SK-N-SH (cell line): ENCODE measurements around the gene DACT2. TPM values are rescaled to one million over a fixed set of nuclear protein-coding genes. Genes with fewer than 3 reads are reported as not detected.

ENCODE experiments used
- CTCF ChIA-PET: fragments of 300-600, 350-600 bp; formaldehyde crosslinking; extraction: SDS; loops from one replicate; lab custom pipeline; 2021; lab: Yijun Ruan, JAX
- POLR2A ChIA-PET: fragments of 350-600 bp; sonication (Branson Sonifier 250); formaldehyde crosslinking; extraction: SDS; loops from one replicate; lab custom pipeline; 2020; ENCODE audit warnings: antibody characterized with exemption, inconsistent platforms; lab: Yijun Ruan, JAX
- DNase-seq: peaks from one replicate; pipeline ENCODE4 v3.0.0; 2012
- H2AFZ ChIP-seq: fragments of 200-600 bp; sonication (generic); 2 replicates; pipeline ENCODE4 v1.8.1; 2016; ENCODE audit warnings: antibody characterized with exemption, mild to moderate bottlenecking, low read depth
- H3F3A ChIP-seq: fragments of 200-600 bp; sonication (generic); replicated peaks from 2 replicates; pipeline ENCODE3; 2016; ENCODE audit warnings: antibody characterized with exemption, mild to moderate bottlenecking; ENCODE audit not compliant: insufficient read depth
- H3K27ac ChIP-seq, 2 experiments: fragments of 200-500 bp in 1 of 2; fragments of 200-600 bp in 1 of 2; sonication (Bioruptor generic) in 1 of 2; sonication (generic), shearing (Covaris generic) in 1 of 2; 2 replicates each; pipeline versions ENCODE4 v1.5.1 to v1.6.1; 2014 to 2016; ENCODE audit warnings: low read depth in 2 of 2, inconsistent platforms in 1 of 2, low read length in 1 of 2, mild to moderate bottlenecking in 1 of 2, mixed read lengths in 1 of 2
- H3K27me3 ChIP-seq: fragments of 200-600 bp; sonication (generic), shearing (Covaris generic); 2 replicates; pipeline ENCODE4 v1.6.1; 2016; ENCODE audit warnings: mixed run types; ENCODE audit not compliant: insufficient read depth
- H3K36me3 ChIP-seq, 2 experiments: fragments of 200-500 bp in 1 of 2; fragments of 200-600 bp in 1 of 2; sonication (Bioruptor generic) in 1 of 2; sonication (generic) in 1 of 2; replicated peaks in 1 of 2; 2 replicates each; pipeline versions ENCODE3 to v1.5.1; 2014 to 2016; ENCODE audit warnings: low read length in 1 of 2, mild to moderate bottlenecking in 1 of 2; ENCODE audit not compliant: insufficient read depth in 2 of 2, control insufficient read depth in 1 of 2
- H3K4me1 ChIP-seq, 2 experiments: fragments of 200-500 bp in 1 of 2; fragments of 200-600 bp in 1 of 2; sonication (Bioruptor generic) in 1 of 2; sonication (generic), shearing (Covaris generic) in 1 of 2; 2 replicates each; pipeline versions ENCODE4 v1.5.1 to v1.6.1; 2014 to 2016; ENCODE audit warnings: low read depth in 1 of 2, low read length in 1 of 2, mixed run types in 1 of 2; ENCODE audit not compliant: insufficient read depth in 2 of 2, control insufficient read depth in 1 of 2
- H3K4me2 ChIP-seq: fragments of 200-600 bp; sonication (generic), shearing (Covaris generic); 2 replicates; pipeline ENCODE4 v1.6.1; 2017; ENCODE audit warnings: mixed run types
- H3K4me3 ChIP-seq, 2 experiments: fragments of 200-500 bp in 1 of 2; fragments of 200-600 bp in 1 of 2; sonication (Bioruptor generic) in 1 of 2; sonication (generic), shearing (Covaris generic) in 1 of 2; 2 replicates each; pipeline versions ENCODE4 v1.5.1 to v1.8.1; 2014 to 2016; ENCODE audit warnings: low read depth in 2 of 2, inconsistent platforms in 1 of 2, low read length in 1 of 2, mild to moderate bottlenecking in 1 of 2, mixed read lengths in 1 of 2, moderate library complexity in 1 of 2
- H3K79me2 ChIP-seq: fragments of 200-600 bp; sonication (generic); 2 replicates; pipeline ENCODE4 v1.8.1; 2017; ENCODE audit warnings: mild to moderate bottlenecking; ENCODE audit not compliant: insufficient read depth
- H3K9ac ChIP-seq: fragments of 200-600 bp; sonication (generic); 2 replicates; pipeline ENCODE4 v1.6.1; 2017; ENCODE audit warnings: mixed run types
- H3K9me2 ChIP-seq: fragments of 200-600 bp; sonication (generic); 2 replicates; pipeline ENCODE4 v1.6.1; 2017; ENCODE audit warnings: mixed run types
- H3K9me3 ChIP-seq: fragments of 200-600 bp; sonication (generic); 2 replicates; pipeline ENCODE4 v1.6.1; 2017; ENCODE audit warnings: mixed run types, mild to moderate bottlenecking, moderate library complexity
- H4K20me1 ChIP-seq: fragments of 200-600 bp; sonication (generic); 2 replicates; pipeline ENCODE4 v1.6.1; 2017; ENCODE audit warnings: mild to moderate bottlenecking, mixed run types; ENCODE audit not compliant: insufficient read depth
- ELF1 ChIP-seq: IDR thresholded peaks from 2 replicates; pipeline ENCODE4 v1.4.0; 2012
- EP300 ChIP-seq, 2 experiments: IDR thresholded peaks; 2 replicates each; pipeline versions ENCODE4 v1.4.0 to v1.6.1; 2012; ENCODE audit warnings: borderline replicate concordance in 1 of 2, low read depth in 1 of 2, low read length in 1 of 2
- EZH2phosphoT487 ChIP-seq: fragments of 200-600 bp; sonication (generic); IDR thresholded peaks from 2 replicates; pipeline ENCODE4 v1.6.1; 2017; ENCODE audit warnings: low read depth, mixed run types, mild to moderate bottlenecking, antibody characterized with exemption, moderate library complexity, borderline replicate concordance
- FOXJ3 ChIP-seq: sonication (generic); formaldehyde crosslinking; IDR thresholded peaks from 2 replicates; pipeline ENCODE4 v1.5.1; 2020; ENCODE audit warnings: mild to moderate bottlenecking, missing genetic modification reagents
- FOXM1 ChIP-seq: IDR thresholded peaks from 2 replicates; pipeline ENCODE4 v1.4.0; 2012; ENCODE audit warnings: low read depth, mild to moderate bottlenecking
- GABPA ChIP-seq: IDR thresholded peaks from 2 replicates; pipeline ENCODE4 v1.4.0; 2012; ENCODE audit warnings: low read depth, mild to moderate bottlenecking
- GATA2 ChIP-seq: sonication (generic); formaldehyde crosslinking; IDR thresholded peaks from 2 replicates; pipeline ENCODE4 v1.5.0; 2020; ENCODE audit warnings: mild to moderate bottlenecking, missing genetic modification reagents
- MEF2A ChIP-seq: IDR thresholded peaks from 2 replicates; pipeline ENCODE4 v1.4.0; 2012; ENCODE audit warnings: low read depth, borderline replicate concordance
- NFIC ChIP-seq: IDR thresholded peaks from 2 replicates; pipeline ENCODE4 v1.4.0; 2012; ENCODE audit warnings: borderline replicate concordance
- POLR2AphosphoS5 ChIP-seq: IDR thresholded peaks from 2 replicates; pipeline ENCODE4 v1.6.1; 2012; ENCODE audit warnings: low read depth, low read length
- RAD21 ChIP-seq: IDR thresholded peaks from 2 replicates; pipeline ENCODE4 v1.6.1; 2012; ENCODE audit warnings: mild to moderate bottlenecking, low read length
- SIN3A ChIP-seq: IDR thresholded peaks from 2 replicates; pipeline ENCODE4 v1.6.1; 2012; ENCODE audit warnings: low read depth, mild to moderate bottlenecking, low read length, moderate library complexity, borderline replicate concordance
- SMC3 ChIP-seq: IDR thresholded peaks from 2 replicates; pipeline ENCODE4 v1.6.1; 2012; ENCODE audit warnings: low read depth, low read length, improper control_type of control experiment
- TAF1 ChIP-seq: IDR thresholded peaks from 2 replicates; pipeline ENCODE4 v1.6.1; 2012; ENCODE audit warnings: low read depth, mild to moderate bottlenecking, low read length, moderate library complexity, borderline replicate concordance
- TCF12 ChIP-seq: IDR thresholded peaks from 2 replicates; pipeline ENCODE4 v1.4.0; 2012
- WGBS: methylation state at CpG from one replicate; pipeline ENCODE4 v1.1.6; 2017; ENCODE audit warnings: low lambda C conversion rate; 5-methylcytosine and 5-hydroxymethylcytosine counted together
- polyA plus RNA-seq, 3 experiments: library from polyadenylated mRNA; depleted of rRNA; stranded (reverse); fragments of >200 nt; gene quantifications; 2 replicates each; pipeline ENCODE4 v1.2.3, GENCODE V29; 2012
- TF ChIP-seq, protein P1 (sequence below): IDR thresholded peaks from 2 replicates; pipeline ENCODE4 v1.4.0; 2012; ENCODE audit warnings: low read depth, borderline replicate concordance
- TF ChIP-seq, protein P2 (sequence below): IDR thresholded peaks from 2 replicates; pipeline ENCODE4; 2012
- TF ChIP-seq, protein P3 (sequence below): fragments of 200-600 bp; sonication (generic); IDR thresholded peaks from 2 replicates; pipeline ENCODE4 v1.6.1; 2017; ENCODE audit warnings: antibody characterized with exemption, mild to moderate bottlenecking, moderate library complexity
- TF ChIP-seq, protein P4 (sequence below): IDR thresholded peaks from 2 replicates; pipeline ENCODE4 v1.4.0; 2012; ENCODE audit warnings: low read depth
- TF ChIP-seq, protein P5 (sequence below): IDR thresholded peaks from 2 replicates; pipeline ENCODE4 v1.6.1; 2012; ENCODE audit warnings: mild to moderate bottlenecking, low read depth, low read length, moderate library complexity

The DACT2 gene
- polyA plus RNA-seq, 1 of the 3 experiments (the other 2 are of a cell fraction), result not detected

DNA sequence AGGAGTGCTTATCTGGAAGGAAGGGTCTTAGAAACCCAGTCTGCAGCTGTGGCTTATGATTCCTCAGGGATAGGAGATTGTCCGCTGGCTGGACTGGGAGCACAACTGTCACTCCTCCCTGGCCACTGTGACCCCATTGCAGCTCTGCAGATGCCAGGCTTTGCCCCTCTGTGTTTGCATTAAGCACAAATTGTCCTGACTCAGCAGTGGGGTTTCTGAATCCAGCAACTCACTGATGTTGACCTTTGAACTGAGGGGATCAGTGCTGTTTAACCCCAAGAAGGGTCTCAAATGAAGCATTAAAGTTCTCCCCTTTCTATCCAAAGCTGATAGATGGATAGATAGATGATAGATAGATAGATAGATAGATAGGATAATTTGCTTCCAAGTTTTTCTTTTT lies 29.5 kb downstream of the DACT2 start:
- Histone ChIP-seq H3K4me3 (no peak overlapping the region), H3F3A (no peaks in the 10 kb centered on the region), H3K27ac (no peak overlapping the region)
- POLR2A ChIA-PET, result no interaction called here
- TF ChIP-seq FOXJ3 (CRISPR knock-in tag) (no peak), ELF1 (no peak), GATA2 (CRISPR knock-in tag) (no peak), FOXM1 (no peak)
- TF ChIP-seq, protein P1, sequence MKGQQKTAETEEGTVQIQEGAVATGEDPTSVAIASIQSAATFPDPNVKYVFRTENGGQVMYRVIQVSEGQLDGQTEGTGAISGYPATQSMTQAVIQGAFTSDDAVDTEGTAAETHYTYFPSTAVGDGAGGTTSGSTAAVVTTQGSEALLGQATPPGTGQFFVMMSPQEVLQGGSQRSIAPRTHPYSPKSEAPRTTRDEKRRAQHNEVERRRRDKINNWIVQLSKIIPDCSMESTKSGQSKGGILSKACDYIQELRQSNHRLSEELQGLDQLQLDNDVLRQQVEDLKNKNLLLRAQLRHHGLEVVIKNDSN, result no peak
- TF ChIP-seq, all 33 proteins: peak for 0
- no peaks in the 10 kb centered on the region for H3K36me3 ChIP-seq
- H3K4me2 ChIP-seq, result no peak overlapping the region
- H3K4me1 ChIP-seq, result peaks cover 0 to 9% of the 10 kb centered on the region in 2 experiments; a peak in 2 of 4 replicates
- H2AFZ ChIP-seq, result no peak overlapping the region
- CTCF ChIA-PET, result interaction anchor here (1.0 kb wide), 1 partner anchor 11 kb away, joined by 4 read pairs; no protein-coding TSS in a partner anchor
- H3K9me2 ChIP-seq, result no peaks in the 10 kb centered on the region
- no peak overlapping the region for H3K9ac ChIP-seq
- no peaks in the 10 kb centered on the region for H3K9me3 ChIP-seq
- H4K20me1 ChIP-seq, result no peaks in the 10 kb centered on the region
- no peaks in the 10 kb centered on the region for H3K79me2 ChIP-seq
- WGBS, result 75% methylated on average over 1 of the region's 1 CpG
- DNase-seq, result no peak
- H3K27me3 ChIP-seq, result no peaks in the 10 kb centered on the region

DNA sequence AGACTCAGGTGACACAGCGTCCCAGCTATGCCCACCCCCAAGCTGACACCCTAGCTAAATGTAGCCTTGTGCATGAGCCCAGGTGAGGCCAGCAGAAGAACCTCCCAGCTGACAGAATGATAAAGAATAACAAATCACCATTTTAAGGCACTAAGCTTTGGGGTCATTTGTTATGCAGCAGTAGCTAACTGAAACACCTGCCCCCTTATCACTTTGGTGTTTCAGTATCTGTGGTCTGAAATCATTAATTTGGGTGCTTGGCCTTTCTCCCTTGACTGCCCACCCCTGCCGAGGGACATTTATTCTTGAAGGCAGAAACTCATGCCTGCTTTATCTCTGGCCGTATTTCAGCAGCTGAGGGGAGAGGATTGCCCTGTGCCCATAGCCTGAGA lies 30.0 kb downstream of the DACT2 start:
- Histone ChIP-seq H3K27me3 (no peaks in the 10 kb centered on the region), H3K4me3 (no peak overlapping the region), H3K27ac (no peak overlapping the region), H3K9me3 (no peaks in the 10 kb centered on the region), H3K4me1 (peaks cover 0 to 9% of the 10 kb centered on the region in 2 experiments; a peak in 2 of 4 replicates), H2AFZ (no peak overlapping the region), H3K4me2 (no peak overlapping the region), H3K36me3 (no peaks in the 10 kb centered on the region), H3K79me2 (no peaks in the 10 kb centered on the region), H4K20me1 (no peaks in the 10 kb centered on the region), H3K9ac (no peak overlapping the region), H3K9me2 (no peaks in the 10 kb centered on the region), H3F3A (no peaks in the 10 kb centered on the region)
- CTCF ChIA-PET, result no interaction called here
- TF ChIP-seq, protein P2, sequence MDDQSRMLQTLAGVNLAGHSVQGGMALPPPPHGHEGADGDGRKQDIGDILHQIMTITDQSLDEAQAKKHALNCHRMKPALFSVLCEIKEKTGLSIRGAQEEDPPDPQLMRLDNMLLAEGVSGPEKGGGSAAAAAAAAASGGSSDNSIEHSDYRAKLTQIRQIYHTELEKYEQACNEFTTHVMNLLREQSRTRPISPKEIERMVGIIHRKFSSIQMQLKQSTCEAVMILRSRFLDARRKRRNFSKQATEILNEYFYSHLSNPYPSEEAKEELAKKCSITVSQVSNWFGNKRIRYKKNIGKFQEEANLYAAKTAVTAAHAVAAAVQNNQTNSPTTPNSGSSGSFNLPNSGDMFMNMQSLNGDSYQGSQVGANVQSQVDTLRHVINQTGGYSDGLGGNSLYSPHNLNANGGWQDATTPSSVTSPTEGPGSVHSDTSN, result no peak
- TF ChIP-seq TAF1 (no peak), GATA2 (CRISPR knock-in tag) (no peak), FOXM1 (no peak), ELF1 (no peak), POLR2AphosphoS5 (no peak), TCF12 (no peak), NFIC (no peak), MEF2A (no peak), EP300 (IDR thresholded peaks at IDR 0.05; ENCODE audit: borderline replicate concordance in 1 of 2, low read depth in 1 of 2, low read length in 1 of 2) (no peak), RAD21 (no peak), SIN3A (no peak), EZH2phosphoT487 (no peak), GABPA (no peak), SMC3 (no peak)
- TF ChIP-seq, protein P3, sequence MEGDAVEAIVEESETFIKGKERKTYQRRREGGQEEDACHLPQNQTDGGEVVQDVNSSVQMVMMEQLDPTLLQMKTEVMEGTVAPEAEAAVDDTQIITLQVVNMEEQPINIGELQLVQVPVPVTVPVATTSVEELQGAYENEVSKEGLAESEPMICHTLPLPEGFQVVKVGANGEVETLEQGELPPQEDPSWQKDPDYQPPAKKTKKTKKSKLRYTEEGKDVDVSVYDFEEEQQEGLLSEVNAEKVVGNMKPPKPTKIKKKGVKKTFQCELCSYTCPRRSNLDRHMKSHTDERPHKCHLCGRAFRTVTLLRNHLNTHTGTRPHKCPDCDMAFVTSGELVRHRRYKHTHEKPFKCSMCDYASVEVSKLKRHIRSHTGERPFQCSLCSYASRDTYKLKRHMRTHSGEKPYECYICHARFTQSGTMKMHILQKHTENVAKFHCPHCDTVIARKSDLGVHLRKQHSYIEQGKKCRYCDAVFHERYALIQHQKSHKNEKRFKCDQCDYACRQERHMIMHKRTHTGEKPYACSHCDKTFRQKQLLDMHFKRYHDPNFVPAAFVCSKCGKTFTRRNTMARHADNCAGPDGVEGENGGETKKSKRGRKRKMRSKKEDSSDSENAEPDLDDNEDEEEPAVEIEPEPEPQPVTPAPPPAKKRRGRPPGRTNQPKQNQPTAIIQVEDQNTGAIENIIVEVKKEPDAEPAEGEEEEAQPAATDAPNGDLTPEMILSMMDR, result no peak
- TF ChIP-seq, protein P4, sequence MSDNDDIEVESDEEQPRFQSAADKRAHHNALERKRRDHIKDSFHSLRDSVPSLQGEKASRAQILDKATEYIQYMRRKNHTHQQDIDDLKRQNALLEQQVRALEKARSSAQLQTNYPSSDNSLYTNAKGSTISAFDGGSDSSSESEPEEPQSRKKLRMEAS, result no peak
- TF ChIP-seq, protein P5, sequence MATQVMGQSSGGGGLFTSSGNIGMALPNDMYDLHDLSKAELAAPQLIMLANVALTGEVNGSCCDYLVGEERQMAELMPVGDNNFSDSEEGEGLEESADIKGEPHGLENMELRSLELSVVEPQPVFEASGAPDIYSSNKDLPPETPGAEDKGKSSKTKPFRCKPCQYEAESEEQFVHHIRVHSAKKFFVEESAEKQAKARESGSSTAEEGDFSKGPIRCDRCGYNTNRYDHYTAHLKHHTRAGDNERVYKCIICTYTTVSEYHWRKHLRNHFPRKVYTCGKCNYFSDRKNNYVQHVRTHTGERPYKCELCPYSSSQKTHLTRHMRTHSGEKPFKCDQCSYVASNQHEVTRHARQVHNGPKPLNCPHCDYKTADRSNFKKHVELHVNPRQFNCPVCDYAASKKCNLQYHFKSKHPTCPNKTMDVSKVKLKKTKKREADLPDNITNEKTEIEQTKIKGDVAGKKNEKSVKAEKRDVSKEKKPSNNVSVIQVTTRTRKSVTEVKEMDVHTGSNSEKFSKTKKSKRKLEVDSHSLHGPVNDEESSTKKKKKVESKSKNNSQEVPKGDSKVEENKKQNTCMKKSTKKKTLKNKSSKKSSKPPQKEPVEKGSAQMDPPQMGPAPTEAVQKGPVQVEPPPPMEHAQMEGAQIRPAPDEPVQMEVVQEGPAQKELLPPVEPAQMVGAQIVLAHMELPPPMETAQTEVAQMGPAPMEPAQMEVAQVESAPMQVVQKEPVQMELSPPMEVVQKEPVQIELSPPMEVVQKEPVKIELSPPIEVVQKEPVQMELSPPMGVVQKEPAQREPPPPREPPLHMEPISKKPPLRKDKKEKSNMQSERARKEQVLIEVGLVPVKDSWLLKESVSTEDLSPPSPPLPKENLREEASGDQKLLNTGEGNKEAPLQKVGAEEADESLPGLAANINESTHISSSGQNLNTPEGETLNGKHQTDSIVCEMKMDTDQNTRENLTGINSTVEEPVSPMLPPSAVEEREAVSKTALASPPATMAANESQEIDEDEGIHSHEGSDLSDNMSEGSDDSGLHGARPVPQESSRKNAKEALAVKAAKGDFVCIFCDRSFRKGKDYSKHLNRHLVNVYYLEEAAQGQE, result no peak
- TF ChIP-seq, protein P1, result no peak
- WGBS, result 34% methylated on average over 3 of the region's 3 CpGs
- DNase-seq, result no peak
- POLR2A ChIA-PET, result no interaction called here
